ENCODE results near the gene PITX1.

Gene PITX1

DNA sequence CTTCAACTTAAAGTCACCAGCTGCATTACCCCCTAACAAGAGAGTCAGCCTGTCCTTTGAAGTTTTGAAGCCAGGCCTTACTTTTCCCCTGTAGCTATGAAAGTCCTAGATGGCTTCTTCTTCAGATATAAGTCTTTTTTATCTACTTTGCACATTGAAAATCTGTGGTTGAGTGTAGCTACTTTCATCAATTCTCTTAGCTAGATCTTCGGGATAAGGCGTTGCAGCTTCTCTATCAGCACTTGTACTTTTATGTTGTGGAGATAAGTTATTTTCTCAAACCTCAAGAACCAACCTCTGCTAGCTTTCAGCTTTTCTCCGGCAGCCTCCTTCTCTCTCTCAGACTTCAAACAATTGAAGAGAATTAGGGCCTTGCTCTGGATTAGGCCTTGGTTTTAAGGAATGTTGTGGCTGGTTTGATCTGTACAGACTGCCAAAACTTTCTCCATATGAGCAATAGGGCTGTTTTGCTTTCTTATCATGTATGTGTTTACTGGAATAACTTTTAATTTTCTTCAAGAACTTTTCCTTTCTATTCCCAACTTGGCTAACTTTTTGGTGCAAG lies 44.7 kb downstream of the PITX1 start:
- TF ChIP-seq ZFP3 (CRISPR knock-in tag; IDR thresholded peaks at IDR 0.05), result no peak
- no peak for TF ChIP-seq TOX (CRISPR knock-in tag; IDR thresholded peaks at IDR 0.05; ENCODE audit: borderline replicate concordance)
- no peak for TF ChIP-seq ZNF565 (CRISPR knock-in tag; conservative IDR thresholded peaks at IDR 0.05; ENCODE audit: low read depth)
- no peak for TF ChIP-seq PPARA (CRISPR knock-in tag; IDR thresholded peaks at IDR 0.05; ENCODE audit: borderline replicate concordance)
- TF ChIP-seq, protein P1, sequence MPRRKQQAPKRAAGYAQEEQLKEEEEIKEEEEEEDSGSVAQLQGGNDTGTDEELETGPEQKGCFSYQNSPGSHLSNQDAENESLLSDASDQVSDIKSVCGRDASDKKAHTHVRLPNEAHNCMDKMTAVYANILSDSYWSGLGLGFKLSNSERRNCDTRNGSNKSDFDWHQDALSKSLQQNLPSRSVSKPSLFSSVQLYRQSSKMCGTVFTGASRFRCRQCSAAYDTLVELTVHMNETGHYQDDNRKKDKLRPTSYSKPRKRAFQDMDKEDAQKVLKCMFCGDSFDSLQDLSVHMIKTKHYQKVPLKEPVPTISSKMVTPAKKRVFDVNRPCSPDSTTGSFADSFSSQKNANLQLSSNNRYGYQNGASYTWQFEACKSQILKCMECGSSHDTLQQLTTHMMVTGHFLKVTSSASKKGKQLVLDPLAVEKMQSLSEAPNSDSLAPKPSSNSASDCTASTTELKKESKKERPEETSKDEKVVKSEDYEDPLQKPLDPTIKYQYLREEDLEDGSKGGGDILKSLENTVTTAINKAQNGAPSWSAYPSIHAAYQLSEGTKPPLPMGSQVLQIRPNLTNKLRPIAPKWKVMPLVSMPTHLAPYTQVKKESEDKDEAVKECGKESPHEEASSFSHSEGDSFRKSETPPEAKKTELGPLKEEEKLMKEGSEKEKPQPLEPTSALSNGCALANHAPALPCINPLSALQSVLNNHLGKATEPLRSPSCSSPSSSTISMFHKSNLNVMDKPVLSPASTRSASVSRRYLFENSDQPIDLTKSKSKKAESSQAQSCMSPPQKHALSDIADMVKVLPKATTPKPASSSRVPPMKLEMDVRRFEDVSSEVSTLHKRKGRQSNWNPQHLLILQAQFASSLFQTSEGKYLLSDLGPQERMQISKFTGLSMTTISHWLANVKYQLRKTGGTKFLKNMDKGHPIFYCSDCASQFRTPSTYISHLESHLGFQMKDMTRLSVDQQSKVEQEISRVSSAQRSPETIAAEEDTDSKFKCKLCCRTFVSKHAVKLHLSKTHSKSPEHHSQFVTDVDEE (CRISPR knock-in tag; IDR thresholded peaks at IDR 0.05), result no peak
- no peak for TF ChIP-seq ZNF70 (CRISPR knock-in tag; IDR thresholded peaks at IDR 0.05)
- no peak for TF ChIP-seq ISL1 (CRISPR knock-in tag; IDR thresholded peaks at IDR 0.05)
- TF ChIP-seq RARB (CRISPR knock-in tag; IDR thresholded peaks at IDR 0.05), result no peak
- TF ChIP-seq ZC3H10 (CRISPR knock-in tag; IDR thresholded peaks at IDR 0.05), result no peak
- no peak for ATAC-seq

DNA sequence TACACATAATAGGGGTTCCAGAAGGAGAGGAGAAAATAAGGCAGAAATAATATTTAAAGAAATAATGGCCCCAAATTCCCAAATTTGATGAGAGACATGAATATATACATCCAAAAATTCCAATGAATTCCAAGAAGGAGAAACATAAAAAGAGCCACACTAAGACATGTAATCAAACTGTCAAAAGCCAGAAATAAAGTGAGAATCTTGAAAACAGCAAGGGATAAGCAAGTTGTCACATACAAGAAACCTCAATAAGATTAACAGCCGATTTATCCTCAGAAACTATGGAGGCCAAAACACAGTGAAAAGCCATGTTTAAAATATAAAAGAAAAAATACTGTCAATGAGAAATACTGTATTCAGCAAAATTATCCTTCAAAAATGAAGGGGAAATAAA lies 51.8 kb downstream of the PITX1 start:
- no peak for ATAC-seq

GRCh38 chr5:134979416-134979815 lies 54.6 kb downstream of the PITX1 start:
- TF ChIP-seq, protein P2, sequence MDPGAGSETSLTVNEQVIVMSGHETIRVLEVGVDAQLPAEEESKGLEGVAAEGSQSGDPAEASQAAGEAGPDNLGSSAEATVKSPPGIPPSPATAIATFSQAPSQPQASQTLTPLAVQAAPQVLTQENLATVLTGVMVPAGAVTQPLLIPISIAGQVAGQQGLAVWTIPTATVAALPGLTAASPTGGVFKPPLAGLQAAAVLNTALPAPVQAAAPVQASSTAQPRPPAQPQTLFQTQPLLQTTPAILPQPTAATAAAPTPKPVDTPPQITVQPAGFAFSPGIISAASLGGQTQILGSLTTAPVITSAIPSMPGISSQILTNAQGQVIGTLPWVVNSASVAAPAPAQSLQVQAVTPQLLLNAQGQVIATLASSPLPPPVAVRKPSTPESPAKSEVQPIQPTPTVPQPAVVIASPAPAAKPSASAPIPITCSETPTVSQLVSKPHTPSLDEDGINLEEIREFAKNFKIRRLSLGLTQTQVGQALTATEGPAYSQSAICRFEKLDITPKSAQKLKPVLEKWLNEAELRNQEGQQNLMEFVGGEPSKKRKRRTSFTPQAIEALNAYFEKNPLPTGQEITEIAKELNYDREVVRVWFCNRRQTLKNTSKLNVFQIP (CRISPR knock-in tag; IDR thresholded peaks at IDR 0.05; ENCODE audit: borderline replicate concordance, low read depth), result no peak
- no peak for TF ChIP-seq ZC3H10 (CRISPR knock-in tag; IDR thresholded peaks at IDR 0.05)
- no peak for TF ChIP-seq ISL1 (CRISPR knock-in tag; IDR thresholded peaks at IDR 0.05)
- TF ChIP-seq PPARA (CRISPR knock-in tag; IDR thresholded peaks at IDR 0.05; ENCODE audit: borderline replicate concordance), result no peak
- TF ChIP-seq ZNF70 (CRISPR knock-in tag; IDR thresholded peaks at IDR 0.05), result no peak
- TF ChIP-seq, protein P1 (CRISPR knock-in tag; IDR thresholded peaks at IDR 0.05), result no peak
- TF ChIP-seq, protein P3, sequence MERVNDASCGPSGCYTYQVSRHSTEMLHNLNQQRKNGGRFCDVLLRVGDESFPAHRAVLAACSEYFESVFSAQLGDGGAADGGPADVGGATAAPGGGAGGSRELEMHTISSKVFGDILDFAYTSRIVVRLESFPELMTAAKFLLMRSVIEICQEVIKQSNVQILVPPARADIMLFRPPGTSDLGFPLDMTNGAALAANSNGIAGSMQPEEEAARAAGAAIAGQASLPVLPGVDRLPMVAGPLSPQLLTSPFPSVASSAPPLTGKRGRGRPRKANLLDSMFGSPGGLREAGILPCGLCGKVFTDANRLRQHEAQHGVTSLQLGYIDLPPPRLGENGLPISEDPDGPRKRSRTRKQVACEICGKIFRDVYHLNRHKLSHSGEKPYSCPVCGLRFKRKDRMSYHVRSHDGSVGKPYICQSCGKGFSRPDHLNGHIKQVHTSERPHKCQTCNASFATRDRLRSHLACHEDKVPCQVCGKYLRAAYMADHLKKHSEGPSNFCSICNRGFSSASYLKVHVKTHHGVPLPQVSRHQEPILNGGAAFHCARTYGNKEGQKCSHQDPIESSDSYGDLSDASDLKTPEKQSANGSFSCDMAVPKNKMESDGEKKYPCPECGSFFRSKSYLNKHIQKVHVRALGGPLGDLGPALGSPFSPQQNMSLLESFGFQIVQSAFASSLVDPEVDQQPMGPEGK (CRISPR knock-in tag; IDR thresholded peaks at IDR 0.05; ENCODE audit: borderline replicate concordance), result no peak
- no peak for TF ChIP-seq OSR1 (CRISPR knock-in tag; IDR thresholded peaks at IDR 0.05)
- no peak for TF ChIP-seq ZNF565 (CRISPR knock-in tag; conservative IDR thresholded peaks at IDR 0.05; ENCODE audit: low read depth)
- TF ChIP-seq TCF4 (CRISPR knock-in tag; IDR thresholded peaks at IDR 0.05; ENCODE audit: borderline replicate concordance), result no peak
- no peak for ATAC-seq

More for the DNA sequence above, 51.8 kb downstream of the PITX1 start:
- TF ChIP-seq, protein P1 (CRISPR knock-in tag; IDR thresholded peaks at IDR 0.05), result no peak
- TF ChIP-seq OSR1 (CRISPR knock-in tag; IDR thresholded peaks at IDR 0.05) (no peak), ZFP3 (CRISPR knock-in tag; IDR thresholded peaks at IDR 0.05) (no peak), ZNF70 (CRISPR knock-in tag; IDR thresholded peaks at IDR 0.05) (no peak), CSDC2 (CRISPR knock-in tag; IDR thresholded peaks at IDR 0.05) (no peak), BACH2 (CRISPR knock-in tag; IDR thresholded peaks at IDR 0.05; ENCODE audit: borderline replicate concordance) (no peak), ZNF8 (CRISPR knock-in tag; IDR thresholded peaks at IDR 0.05) (no peak), GLIS3 (CRISPR knock-in tag; IDR thresholded peaks at IDR 0.05) (no peak)
